Measurements from ENCODE around the gene PRRC2B.

- no peak for TF ChIP-seq RXRA (IDR thresholded peaks at IDR 0.05)
- no peak for TF ChIP-seq JUND (IDR thresholded peaks at IDR 0.05)
- no peak for TF ChIP-seq FOXA1 (IDR thresholded peaks at IDR 0.05)
- no peak for TF ChIP-seq CTCF (IDR thresholded peaks at IDR 0.05; ENCODE audit: low read depth, low read length, missing input control)
- no peak for TF ChIP-seq SP1 (IDR thresholded peaks at IDR 0.05)
- TF ChIP-seq MAX (IDR thresholded peaks at IDR 0.05), result no peak
- no peak for TF ChIP-seq REST (IDR thresholded peaks at IDR 0.05)
- no peak for TF ChIP-seq RAD21 (IDR thresholded peaks at IDR 0.05)
- no peak for TF ChIP-seq TAF1 (conservative IDR thresholded peaks at IDR 0.05)
- no peak for TF ChIP-seq EGR1 (IDR thresholded peaks at IDR 0.05; ENCODE audit: low read depth in 2 of 2)
- no peak for TF ChIP-seq ATF3 (IDR thresholded peaks at IDR 0.05)
- TF ChIP-seq NR2F2 (IDR thresholded peaks at IDR 0.05), result no peak
These were observed 11.5 kb downstream of the PRRC2B start for GRCh38 chr9:131405428-131405827.

Measured in liver (tissue), 3 donors.